SK-MEL-5 (cell line): ENCODE data around the gene RNF168. TPM values are rescaled to one million over a fixed set of nuclear protein-coding genes. Genes with fewer than 3 reads are reported as not detected.
A peak's percentile ranks its signal among the peaks of the same experiment; 100 is the strongest.
"Not testable (repeated sequence)": the region's sequence is repeated elsewhere in the genome, so short reads cannot be mapped to it uniquely, and the experiment has no call there.

Experiments used
- DNase-seq: peaks from one replicate; pipeline ENCODE4 v3.0.0-alpha.2; 2016; ENCODE audit warnings: low read depth, low spot score
- in situ Hi-C: cut with HindIII; loops from 2 replicates; pipeline ENCODE4 v1.10.0; 2016; ENCODE audit warnings: low sequenced_read_pairs, high pct_unique_total_duplicates, low pct_unique_long_range_greater_than_20kb
- polyA plus RNA-seq, 2 experiments: library from polyadenylated mRNA; depleted of rRNA; stranded (reverse); fragments of >200 nt; gene quantifications; 2 replicates each; pipeline ENCODE4 v1.2.3, GENCODE V29; 2015
- total RNA-seq: library from RNA; depleted of rRNA; stranded (reverse); fragments of >200 nt; shearing (Covaris generic); gene quantifications from 2 replicates; pipeline ENCODE4 v1.2.3, GENCODE V29; 2014; rRNA removed

Gene RNF168
- total RNA-seq: 7.1 and 7.7 TPM in 2 replicates
- polyA plus RNA-seq (2015; cell fraction: cytosol; rRNA removed): 3.3 and 5.0 TPM in 2 replicates
- polyA plus RNA-seq (2015; cell fraction: nucleus; rRNA removed): 5.4 and 7.7 TPM in 2 replicates

- peak; percentile 96 for DNase-seq
- in situ Hi-C loops: no loop called here
Measured at GRCh38 chr3:196503196-196504076, at the start of gene RNF168. RNF168 (minus strand) TSS chr3:196503768; CDS start chr3:196503173, 595 bp downstream.

GRCh38 chr3:196552253-196552652 lies 48.7 kb upstream of the RNF168 start:
- DNase-seq: no peak
- in situ Hi-C loops: no loop called here

GRCh38 chr3:196550172-196550571 lies 46.6 kb upstream of the RNF168 start:
- DNase-seq, in situ Hi-C loops: not testable (repeated sequence)

- in situ Hi-C loops, DNase-seq: not testable (repeated sequence)
Measured at GRCh38 chr3:196549312-196549711, 45.7 kb upstream of the RNF168 start.

GRCh38 chr3:196547067-196547466 lies 43.5 kb upstream of the RNF168 start:
- in situ Hi-C loops: no loop called here

GRCh38 chr3:196546537-196546936 lies 43.0 kb upstream of the RNF168 start:
- in situ Hi-C loops: no loop called here
- DNase-seq: no peak

More at GRCh38 chr3:196547067-196547466, 43.5 kb upstream of the RNF168 start:
- DNase-seq: no peak

- DNase-seq: no peak
- in situ Hi-C loops: no loop called here
Measured at GRCh38 chr3:196544491-196544992, 41.0 kb upstream of the RNF168 start.

GRCh38 chr3:196541684-196542445 lies 38.3 kb upstream of the RNF168 start:
- no peak for DNase-seq
- in situ Hi-C loops: no loop called here

GRCh38 chr3:196537319-196537984 lies 33.9 kb upstream of the RNF168 start:
- peak; percentile 19 for DNase-seq
- in situ Hi-C loops: no loop called here

- in situ Hi-C loops: no loop called here
- no peak for DNase-seq
Measured at GRCh38 chr3:196533260-196533681, 29.7 kb upstream of the RNF168 start.

GRCh38 chr3:196531418-196531817 lies 27.9 kb upstream of the RNF168 start:
- in situ Hi-C loops: no loop called here
- no peak for DNase-seq

GRCh38 chr3:196528639-196529233 lies 25.2 kb upstream of the RNF168 start:
- peak; percentile 43 for DNase-seq
- in situ Hi-C loops: no loop called here

- no peak for DNase-seq
- in situ Hi-C loops: no loop called here
Measured at GRCh38 chr3:196525141-196525540, 21.6 kb upstream of the RNF168 start.

GRCh38 chr3:196524527-196524926 lies 21.0 kb upstream of the RNF168 start:
- in situ Hi-C loops: no loop called here

GRCh38 chr3:196523841-196524240 lies 20.3 kb upstream of the RNF168 start:
- no peak for DNase-seq
- in situ Hi-C loops: no loop called here

More at GRCh38 chr3:196524527-196524926, 21.0 kb upstream of the RNF168 start:
- no peak for DNase-seq

- in situ Hi-C loops, DNase-seq: not testable (repeated sequence)
Measured at GRCh38 chr3:196521291-196521690, 17.7 kb upstream of the RNF168 start.

GRCh38 chr3:196519718-196520082 lies 16.1 kb upstream of the RNF168 start:
- DNase-seq: no peak
- in situ Hi-C loops: no loop called here
